Measurements from ENCODE around the gene BAHD1.

DNA sequence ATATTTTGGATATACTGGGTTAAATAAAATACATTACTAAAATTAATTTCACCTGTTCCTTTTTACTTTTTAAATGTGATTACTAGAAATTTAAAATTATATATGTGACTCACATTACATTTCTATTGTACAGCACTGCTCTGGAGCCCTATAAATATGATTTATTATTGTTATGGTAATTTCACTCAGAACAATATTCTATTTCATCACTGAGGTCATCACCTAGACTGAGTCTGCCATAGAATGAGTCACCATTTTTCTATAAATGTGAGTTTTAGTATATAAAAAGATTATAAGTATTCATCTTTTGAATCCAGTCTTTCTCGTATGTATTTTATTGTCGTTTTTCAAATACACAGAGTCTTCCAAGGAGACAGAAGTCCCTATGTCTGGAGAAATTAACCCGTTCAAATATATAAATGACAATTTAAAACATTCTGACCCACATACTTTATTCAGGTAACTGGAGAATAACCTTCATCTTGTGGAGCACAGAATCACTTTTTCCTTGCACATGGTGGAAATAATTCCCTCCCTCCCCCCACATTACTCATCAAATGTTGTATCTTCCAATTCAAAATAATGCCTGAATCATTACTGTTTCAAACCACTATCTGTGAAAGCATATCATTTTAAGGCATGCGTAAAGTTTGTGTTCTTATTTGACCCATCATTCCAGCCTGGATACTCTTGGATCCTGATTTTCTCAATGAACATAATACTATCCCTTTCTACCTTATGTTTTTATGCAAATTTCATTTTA, 60.0 kb downstream of the BAHD1 start:
- TF ChIP-seq POLR2AphosphoS5 (IDR thresholded peaks at IDR 0.05; ENCODE audit: low read depth) (no peak), SPI1 (IDR thresholded peaks at IDR 0.05; ENCODE audit: borderline replicate concordance, low read depth) (no peak), GABPA (IDR thresholded peaks at IDR 0.05; ENCODE audit: low read depth) (no peak)
- TF ChIP-seq, protein P1, sequence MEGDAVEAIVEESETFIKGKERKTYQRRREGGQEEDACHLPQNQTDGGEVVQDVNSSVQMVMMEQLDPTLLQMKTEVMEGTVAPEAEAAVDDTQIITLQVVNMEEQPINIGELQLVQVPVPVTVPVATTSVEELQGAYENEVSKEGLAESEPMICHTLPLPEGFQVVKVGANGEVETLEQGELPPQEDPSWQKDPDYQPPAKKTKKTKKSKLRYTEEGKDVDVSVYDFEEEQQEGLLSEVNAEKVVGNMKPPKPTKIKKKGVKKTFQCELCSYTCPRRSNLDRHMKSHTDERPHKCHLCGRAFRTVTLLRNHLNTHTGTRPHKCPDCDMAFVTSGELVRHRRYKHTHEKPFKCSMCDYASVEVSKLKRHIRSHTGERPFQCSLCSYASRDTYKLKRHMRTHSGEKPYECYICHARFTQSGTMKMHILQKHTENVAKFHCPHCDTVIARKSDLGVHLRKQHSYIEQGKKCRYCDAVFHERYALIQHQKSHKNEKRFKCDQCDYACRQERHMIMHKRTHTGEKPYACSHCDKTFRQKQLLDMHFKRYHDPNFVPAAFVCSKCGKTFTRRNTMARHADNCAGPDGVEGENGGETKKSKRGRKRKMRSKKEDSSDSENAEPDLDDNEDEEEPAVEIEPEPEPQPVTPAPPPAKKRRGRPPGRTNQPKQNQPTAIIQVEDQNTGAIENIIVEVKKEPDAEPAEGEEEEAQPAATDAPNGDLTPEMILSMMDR (IDR thresholded peaks at IDR 0.05; ENCODE audit: insufficient read depth, low read length) = no peak
